Activated T-cell treated with anti-CD3 and anti-CD28 coated beads, Interleukin-2, amount 50 U/mL, for 4 hours (primary cell): Measurements from ENCODE around the gene GLYR1. TPM values are rescaled to one million over a fixed set of nuclear protein-coding genes. Genes with fewer than 3 reads are reported as not detected.

ENCODE experiments used
- ATAC-seq, 2 donors: fragments of 200-7000 bp; cut with Tn5 transposase; one replicate each; pipeline ENCODE4 v1.10.0; 2021
- DNase-seq: peaks from one replicate; pipeline ENCODE4 v3.0.0-alpha.2; 2020
- H3K27me3 Mint-ChIP-seq: one replicate; pipeline ENCODE4 v1.8.0; 2021; ENCODE audit warnings: low read depth, mixed read lengths
- H3K36me3 Mint-ChIP-seq: one replicate; pipeline ENCODE4 v1.8.0; 2022; ENCODE audit warnings: mixed read lengths; ENCODE audit not compliant: insufficient read depth
- H3K4me1 Mint-ChIP-seq: one replicate; pipeline ENCODE4 v1.8.0; 2021; ENCODE audit warnings: low read depth, mixed read lengths
- H3K4me3 Mint-ChIP-seq: one replicate; pipeline ENCODE4 v1.8.0; 2021; ENCODE audit warnings: mild to moderate bottlenecking, moderate library complexity, mixed read lengths
- H3K9me3 Mint-ChIP-seq: one replicate; pipeline ENCODE4 v1.8.0; 2021; ENCODE audit warnings: mixed read lengths
- total RNA-seq, 3 donors: library from RNA; stranded (reverse); gene quantifications; one replicate each; pipeline ENCODE4 v1.2.1, GENCODE V29; 2021

GLYR1 gene
- total RNA-seq, 3 donors from 2014 or later, result 109 to 116 (median 114) TPM

DNA sequence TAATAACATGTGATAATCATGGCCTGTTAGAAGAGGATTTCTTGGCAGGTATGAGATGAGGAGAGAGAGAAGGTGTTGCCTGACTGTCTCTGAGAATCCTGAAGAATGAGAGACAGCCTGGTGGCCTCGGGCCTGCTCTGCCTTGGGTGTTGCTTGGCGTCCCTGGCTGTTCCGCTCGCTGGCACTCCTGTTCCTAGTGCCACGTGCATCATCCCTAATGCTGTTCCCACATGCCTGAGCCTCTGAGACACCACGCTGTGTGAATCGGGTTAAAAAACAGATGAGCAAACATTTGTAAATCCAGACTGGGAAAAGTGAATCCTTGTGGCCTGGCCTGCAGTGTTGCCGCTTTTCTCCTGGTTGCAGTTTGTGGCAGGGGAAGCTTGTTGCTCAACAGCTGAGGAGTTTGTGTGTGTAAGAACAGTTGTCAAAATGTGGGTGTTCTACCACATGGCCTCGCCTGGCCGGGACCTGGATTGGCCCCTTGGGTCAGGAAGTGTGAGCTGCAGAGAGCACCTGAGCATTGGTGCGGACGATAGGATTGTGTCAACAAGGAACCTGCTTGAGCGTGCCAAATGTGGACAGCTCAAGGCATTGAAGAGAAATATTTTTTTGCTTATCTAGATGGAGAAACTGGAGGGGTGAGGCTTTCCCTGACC is 22.2 kb upstream of the GLYR1 start:
- Mint-ChIP-seq H3K4me3 (no peak overlapping the region), H3K4me1 (peaks cover 8% of the 10 kb centered on the region), H3K36me3 (peaks cover 32% of the 10 kb centered on the region), H3K9me3 (no peaks in the 10 kb centered on the region), H3K27me3 (no peaks in the 10 kb centered on the region)
- DNase-seq, result no peak
- no peak for ATAC-seq

DNA sequence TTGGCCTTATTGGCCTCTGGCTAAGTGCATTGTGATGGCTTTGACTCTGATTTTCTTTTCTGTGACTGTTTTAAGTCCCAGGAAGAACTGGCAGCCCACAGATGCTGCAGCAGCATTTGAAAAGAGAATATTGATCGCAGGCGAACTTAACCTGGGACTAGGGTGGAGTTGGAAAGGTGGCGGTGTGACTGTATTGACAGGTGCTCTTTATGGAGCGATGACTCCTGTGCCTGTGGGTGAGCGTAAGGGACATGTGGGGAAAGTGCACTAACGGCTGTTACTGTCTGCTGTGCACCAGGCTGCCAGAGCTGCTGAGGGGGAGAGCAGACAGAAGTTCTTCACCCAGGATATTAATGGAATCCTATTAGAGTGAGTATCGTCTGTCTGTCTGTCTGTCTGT is 21.4 kb upstream of the GLYR1 start:
- DNase-seq (no peak), ATAC-seq (no peak)
- Mint-ChIP-seq H3K36me3 (peaks cover 34% of the 10 kb centered on the region), H3K27me3 (no peaks in the 10 kb centered on the region), H3K9me3 (no peaks in the 10 kb centered on the region), H3K4me3 (no peak overlapping the region), H3K4me1 (peaks cover 11% of the 10 kb centered on the region)

DNA sequence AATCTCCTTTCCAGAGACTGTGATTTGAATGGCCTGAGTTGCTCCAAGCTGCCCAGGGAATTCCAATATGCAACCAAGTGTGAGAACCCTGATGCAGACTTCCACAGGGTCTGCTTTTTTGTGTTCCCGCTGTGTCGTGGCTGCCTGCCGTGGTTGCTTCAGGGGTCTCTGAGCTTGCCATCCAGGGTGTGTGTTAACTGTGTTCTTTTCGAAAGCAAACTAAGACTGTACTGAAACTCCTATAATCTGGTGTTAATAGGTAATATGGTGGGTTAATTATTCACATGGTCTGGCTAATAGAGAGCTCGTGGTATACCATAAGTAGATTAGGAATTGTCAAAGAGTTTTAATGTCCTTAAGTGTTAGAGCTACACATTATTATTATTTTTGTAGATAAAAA is 20.9 kb upstream of the GLYR1 start:
- Mint-ChIP-seq H3K36me3 (peaks cover 30% of the 10 kb centered on the region), H3K9me3 (no peaks in the 10 kb centered on the region), H3K4me3 (no peak overlapping the region), H3K4me1 (peaks cover 12% of the 10 kb centered on the region), H3K27me3 (no peaks in the 10 kb centered on the region)
- DNase-seq, result no peak
- ATAC-seq, result no peak

DNA sequence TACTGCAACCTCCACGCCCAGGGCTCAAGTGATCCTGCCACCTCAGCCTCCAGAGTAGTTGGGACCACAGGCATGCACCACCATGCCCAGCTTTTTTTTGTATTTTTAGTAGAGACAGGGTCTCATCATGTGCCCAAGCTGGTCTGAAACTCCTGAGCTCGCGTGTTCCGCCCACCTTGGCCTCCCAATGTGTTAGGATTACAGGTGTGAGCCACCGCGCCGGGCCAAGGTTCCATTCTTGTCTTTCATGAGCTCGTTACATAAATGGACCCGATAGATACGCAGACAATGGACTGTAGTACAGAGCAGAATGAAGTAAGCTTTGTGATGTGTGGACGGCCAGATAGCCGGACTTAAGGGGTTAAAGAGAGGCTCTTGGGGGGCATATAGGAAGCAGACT is 19.5 kb upstream of the GLYR1 start:
- DNase-seq (no peak), ATAC-seq (no peak)
- H3K4me1 Mint-ChIP-seq, result peaks cover 17% of the 10 kb centered on the region
- H3K36me3 Mint-ChIP-seq, result peaks cover 24% of the 10 kb centered on the region
- no peaks in the 10 kb centered on the region for H3K9me3 Mint-ChIP-seq
- H3K4me3 Mint-ChIP-seq, result no peak overlapping the region
- H3K27me3 Mint-ChIP-seq, result no peaks in the 10 kb centered on the region

DNA sequence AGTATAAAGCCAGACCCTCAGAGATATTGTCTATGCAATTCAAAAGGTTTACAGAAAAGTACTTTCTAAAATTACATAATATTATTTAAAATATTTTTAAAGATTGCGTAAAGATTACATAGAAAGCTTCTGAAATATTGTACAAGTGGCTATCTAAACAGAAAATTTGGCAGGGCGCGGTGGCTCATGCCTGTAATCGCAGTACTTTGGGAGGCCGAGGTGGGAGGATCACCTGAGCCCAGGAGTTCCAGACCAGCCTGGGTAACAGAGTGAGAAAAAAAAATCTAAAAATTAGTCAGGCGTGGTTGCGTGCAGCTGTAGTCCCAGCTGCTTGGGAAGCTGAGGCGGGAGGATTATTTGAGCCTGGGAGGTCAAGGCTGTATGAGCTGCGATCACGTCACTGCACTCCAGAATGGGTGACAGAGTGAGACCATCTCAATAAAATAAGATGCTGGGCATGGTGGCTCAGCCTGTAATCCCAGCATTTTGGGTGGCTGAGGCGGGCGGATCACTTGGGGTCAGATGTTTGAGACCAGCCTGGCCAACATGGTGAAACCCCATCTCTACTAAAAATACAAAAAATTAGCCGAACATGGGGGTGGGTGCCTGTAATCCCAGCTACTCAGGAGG is 18.3 kb upstream of the GLYR1 start:
- DNase-seq (no peak), ATAC-seq (no peak)
- peaks cover 26% of the 10 kb centered on the region for H3K36me3 Mint-ChIP-seq
- peaks cover 19% of the 10 kb centered on the region for H3K4me1 Mint-ChIP-seq
- H3K4me3 Mint-ChIP-seq, result no peak overlapping the region
- no peaks in the 10 kb centered on the region for H3K27me3 Mint-ChIP-seq
- H3K9me3 Mint-ChIP-seq, result no peaks in the 10 kb centered on the region

DNA sequence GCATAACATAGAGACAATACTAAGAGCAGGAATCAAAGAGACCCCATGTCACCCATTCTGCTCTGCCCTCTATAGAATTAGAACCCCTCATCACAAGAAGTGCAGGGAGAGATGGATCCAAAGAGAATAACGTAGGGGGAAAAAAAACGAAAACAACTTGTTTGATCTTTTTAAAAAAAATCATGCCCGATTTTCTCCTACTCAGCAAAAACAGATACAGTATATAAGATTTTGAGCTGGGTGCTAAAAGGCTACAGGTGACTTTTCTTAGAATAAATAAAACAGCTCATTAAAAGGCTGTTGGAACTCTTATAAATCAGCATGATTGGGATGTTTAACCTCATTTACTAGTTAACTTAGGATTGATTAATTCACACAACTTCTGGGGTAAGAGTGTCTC is 17.6 kb upstream of the GLYR1 start:
- Mint-ChIP-seq H3K27me3 (no peaks in the 10 kb centered on the region), H3K4me3 (no peak overlapping the region), H3K36me3 (peaks cover 30% of the 10 kb centered on the region), H3K4me1 (peaks cover 19% of the 10 kb centered on the region), H3K9me3 (no peaks in the 10 kb centered on the region)
- DNase-seq (no peak), ATAC-seq (no peak)

DNA sequence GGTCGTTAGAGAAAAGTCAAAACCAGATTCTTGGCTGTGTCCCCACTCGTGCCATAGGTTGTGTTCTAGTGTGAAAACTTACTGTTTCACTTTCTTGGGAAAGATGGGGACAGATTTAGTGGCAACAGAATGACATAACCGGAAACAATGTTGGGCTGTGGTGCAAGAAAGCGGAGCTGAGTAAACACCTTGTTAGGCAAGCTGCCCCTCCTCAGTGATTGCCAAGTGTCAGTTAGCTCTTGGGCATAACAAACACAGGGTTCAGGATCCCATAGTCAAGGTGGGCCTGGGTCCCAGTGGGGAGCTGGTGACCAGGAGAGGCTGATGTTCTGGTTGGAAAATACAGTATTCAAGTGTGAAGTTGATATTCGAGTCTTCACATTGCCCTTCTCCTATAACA is 15.6 kb upstream of the GLYR1 start:
- DNase-seq (no peak), ATAC-seq (no peak)
- H3K4me3 Mint-ChIP-seq, result no peak overlapping the region
- H3K36me3 Mint-ChIP-seq, result peaks cover 39% of the 10 kb centered on the region
- H3K4me1 Mint-ChIP-seq, result peaks cover 16% of the 10 kb centered on the region
- H3K9me3 Mint-ChIP-seq, result no peaks in the 10 kb centered on the region
- H3K27me3 Mint-ChIP-seq, result no peaks in the 10 kb centered on the region

DNA sequence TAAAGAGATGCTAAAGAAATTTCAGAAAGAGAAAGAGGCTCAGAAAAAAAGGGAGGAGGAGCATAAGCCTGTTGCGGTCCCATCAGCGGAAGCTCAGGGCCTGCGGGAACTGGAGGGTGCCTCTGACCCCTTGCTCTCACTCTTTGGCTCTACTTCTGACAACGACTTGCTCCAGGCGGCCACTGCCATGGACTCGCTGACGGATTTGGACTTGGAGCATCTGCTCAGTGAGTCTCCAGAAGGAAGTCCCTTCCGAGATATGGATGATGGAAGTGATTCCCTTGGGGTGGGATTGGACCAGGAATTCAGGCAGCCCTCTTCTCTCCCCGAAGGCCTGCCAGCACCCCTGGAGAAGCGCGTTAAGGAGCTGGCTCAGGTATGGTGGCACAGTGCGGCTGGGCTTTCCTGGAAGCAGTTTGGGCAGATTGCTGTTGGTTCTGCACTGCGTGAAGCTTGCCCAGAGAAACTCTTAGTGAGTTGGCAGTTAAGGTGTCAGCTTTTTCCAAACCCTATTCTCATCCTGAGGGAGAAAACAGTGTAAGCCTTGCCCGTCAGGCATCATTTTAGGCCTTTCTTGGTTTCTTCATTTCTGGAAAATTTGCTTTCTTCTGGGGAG is 13.7 kb upstream of the GLYR1 start:
- no peak for ATAC-seq
- H3K27me3 Mint-ChIP-seq, result no peaks in the 10 kb centered on the region
- peaks cover 40% of the 10 kb centered on the region for H3K36me3 Mint-ChIP-seq
- peaks cover 13% of the 10 kb centered on the region for H3K4me1 Mint-ChIP-seq
- DNase-seq, result no peak
- H3K4me3 Mint-ChIP-seq, result no peak overlapping the region
- H3K9me3 Mint-ChIP-seq, result no peaks in the 10 kb centered on the region

DNA sequence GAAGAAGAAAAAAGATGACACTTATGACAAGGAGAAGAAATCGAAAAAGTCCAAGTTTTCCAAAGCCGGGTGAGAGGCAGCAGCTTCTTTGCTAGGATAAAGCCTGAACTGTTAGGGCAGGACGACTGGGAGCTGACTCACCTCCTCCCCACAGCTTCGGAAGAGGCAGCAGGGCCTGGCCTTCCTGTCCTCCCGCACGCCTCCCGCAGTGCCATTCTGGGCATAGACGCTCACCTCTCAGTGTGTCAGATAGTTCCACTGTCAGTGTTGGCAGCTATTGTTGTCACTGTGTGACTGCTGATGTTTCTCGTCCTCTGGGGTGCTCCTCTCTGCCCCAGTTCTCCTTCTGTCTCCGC is 12.8 kb upstream of the GLYR1 start:
- DNase-seq (no peak), ATAC-seq (no peak)
- Mint-ChIP-seq H3K27me3 (no peaks in the 10 kb centered on the region), H3K9me3 (no peaks in the 10 kb centered on the region), H3K4me3 (no peak overlapping the region), H3K4me1 (peaks cover 13% of the 10 kb centered on the region), H3K36me3 (peaks cover 44% of the 10 kb centered on the region)

DNA sequence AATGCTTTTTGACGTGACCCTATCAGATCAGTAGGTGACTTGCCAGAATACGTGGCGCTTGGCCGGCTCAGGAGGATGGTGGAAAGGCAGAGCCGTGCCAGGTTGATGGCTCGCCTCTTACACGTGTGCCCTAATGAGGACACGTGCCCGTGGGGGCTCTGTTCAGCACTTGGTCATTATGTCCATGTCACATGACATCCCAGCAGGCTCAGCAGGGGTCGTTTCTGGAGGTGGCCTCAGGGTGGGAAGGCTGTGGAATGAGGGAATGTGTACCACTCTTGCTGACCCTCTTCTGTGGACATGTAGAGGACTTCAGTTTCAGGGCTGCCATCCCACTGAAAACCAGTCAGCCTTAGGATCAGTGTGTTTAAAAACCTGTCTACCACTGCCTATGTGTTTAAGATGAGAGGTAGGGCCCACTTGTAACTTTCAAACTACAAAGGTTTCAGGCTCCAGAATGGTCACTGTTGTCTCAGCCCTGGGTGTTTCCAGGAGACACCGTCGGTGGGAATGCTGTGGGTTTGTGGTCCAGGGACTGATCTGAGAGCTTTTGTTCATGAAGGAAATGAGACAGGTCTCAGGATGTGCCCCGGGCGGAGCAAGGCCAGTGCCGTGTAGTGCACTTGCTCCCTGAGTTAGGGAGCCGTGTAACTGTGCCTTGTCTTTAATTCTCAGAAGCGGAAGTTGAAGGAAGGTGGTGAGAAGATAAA is 12.3 kb upstream of the GLYR1 start:
- Mint-ChIP-seq H3K4me3 (no peak overlapping the region), H3K4me1 (peaks cover 10% of the 10 kb centered on the region), H3K9me3 (no peaks in the 10 kb centered on the region), H3K36me3 (peaks cover 43% of the 10 kb centered on the region), H3K27me3 (no peaks in the 10 kb centered on the region)
- DNase-seq (no peak), ATAC-seq (no peak)

DNA sequence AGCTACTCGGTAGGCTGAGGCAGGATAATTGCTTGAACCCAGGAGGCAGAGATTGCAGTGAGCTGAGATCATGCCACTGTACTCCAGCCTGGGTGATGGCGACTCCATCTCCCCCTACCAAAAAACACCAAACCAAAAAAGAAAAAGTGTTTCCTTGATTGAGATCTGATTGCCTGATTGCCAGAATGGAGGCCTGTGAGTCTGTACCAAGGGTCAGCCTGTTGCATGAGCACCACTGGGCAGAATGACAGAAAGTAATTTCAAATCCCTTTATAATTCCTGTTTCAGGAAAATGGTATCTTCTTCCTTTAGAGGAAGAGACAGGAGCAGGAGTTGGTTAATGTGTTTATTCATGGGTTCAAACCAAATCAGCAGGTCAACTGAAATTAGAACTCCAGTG is 8.7 kb upstream of the GLYR1 start:
- H3K4me3 Mint-ChIP-seq, result no peak overlapping the region
- H3K9me3 Mint-ChIP-seq, result no peaks in the 10 kb centered on the region

DNA sequence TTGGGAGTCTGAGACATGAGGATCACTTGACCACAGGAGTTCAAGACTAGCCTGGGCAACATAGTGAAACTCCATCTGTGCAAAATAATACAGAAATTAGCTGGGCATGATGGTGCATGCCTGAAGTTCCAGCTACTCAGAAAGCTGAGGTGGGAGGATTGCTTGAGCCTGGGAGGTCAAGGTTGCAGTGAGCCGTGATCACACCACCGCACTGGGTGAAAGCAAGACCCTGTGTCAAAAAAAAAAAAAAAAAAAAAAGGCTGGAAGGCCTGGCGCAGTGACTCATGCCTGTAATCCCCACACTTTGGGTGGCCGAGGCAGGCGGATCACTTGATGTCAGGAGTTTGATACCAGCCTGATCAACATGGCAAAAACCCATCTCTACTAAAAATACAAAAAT is 8.3 kb upstream of the GLYR1 start:
- Mint-ChIP-seq H3K9me3 (no peaks in the 10 kb centered on the region), H3K27me3 (no peaks in the 10 kb centered on the region), H3K4me3 (no peak overlapping the region), H3K36me3 (peaks cover 36% of the 10 kb centered on the region), H3K4me1 (peaks cover 18% of the 10 kb centered on the region)
- no peak for ATAC-seq
- no peak for DNase-seq

More for the DNA sequence above, 8.7 kb upstream of the GLYR1 start:
- H3K4me1 Mint-ChIP-seq, result peaks cover 14% of the 10 kb centered on the region
- peaks cover 39% of the 10 kb centered on the region for H3K36me3 Mint-ChIP-seq
- no peaks in the 10 kb centered on the region for H3K27me3 Mint-ChIP-seq
- DNase-seq (no peak), ATAC-seq (no peak)

DNA sequence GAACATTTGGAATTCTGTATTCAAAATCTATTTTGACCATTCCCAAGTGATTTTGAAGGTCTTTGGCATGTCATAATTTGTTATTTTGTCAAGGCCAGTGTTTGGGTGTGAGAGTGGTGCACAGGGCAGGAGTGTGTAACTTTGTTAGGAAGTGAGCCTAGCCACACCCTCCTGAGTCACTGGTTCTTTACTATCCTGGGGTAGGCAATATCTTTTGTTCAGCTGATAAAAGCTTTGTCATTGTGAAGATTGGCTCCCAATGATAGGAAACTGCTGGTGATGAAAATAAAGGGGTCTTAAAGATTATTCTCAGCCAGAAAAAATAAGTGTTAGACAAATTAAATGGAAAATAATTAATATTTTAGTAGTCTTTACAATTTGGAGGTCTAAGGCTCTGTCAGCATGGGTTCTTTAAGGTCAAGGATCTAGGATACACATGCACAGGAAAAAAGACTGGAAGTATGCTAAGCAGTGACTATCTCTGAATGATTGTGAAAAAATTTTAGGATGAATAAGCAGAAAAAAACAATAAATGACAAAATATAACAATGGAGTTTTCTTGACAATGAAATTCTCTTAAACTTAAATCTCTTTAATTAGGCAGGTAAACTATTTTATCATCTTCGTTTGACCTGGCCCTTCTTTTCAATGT is 5.3 kb upstream of the GLYR1 start:
- H3K36me3 Mint-ChIP-seq, result peaks cover 12% of the 10 kb centered on the region
- no peaks in the 10 kb centered on the region for H3K27me3 Mint-ChIP-seq
- no peak for DNase-seq
- peaks cover 39% of the 10 kb centered on the region for H3K4me1 Mint-ChIP-seq
- H3K4me3 Mint-ChIP-seq, result no peak overlapping the region
- no peak for ATAC-seq
- H3K9me3 Mint-ChIP-seq, result no peaks in the 10 kb centered on the region

DNA sequence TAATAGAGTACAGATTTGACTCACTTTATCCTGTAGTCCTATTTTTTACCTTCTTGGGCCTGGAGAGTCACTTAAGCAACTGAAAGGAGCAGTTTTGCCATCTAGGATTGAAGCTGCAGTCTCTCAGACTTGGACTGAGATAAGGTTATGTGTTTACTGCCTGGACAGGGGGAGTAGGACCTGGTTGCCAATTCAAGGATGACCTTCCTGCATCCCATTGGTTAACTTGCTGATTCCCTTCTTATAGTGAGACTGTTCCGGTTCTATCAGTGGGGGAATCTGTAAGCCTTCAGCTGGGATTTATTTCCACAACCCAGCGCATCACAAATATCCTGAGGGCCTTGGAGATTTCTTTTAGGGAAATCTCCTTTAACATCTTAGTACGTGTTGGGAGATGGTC is 3.1 kb upstream of the GLYR1 start:
- ATAC-seq, result no peak

More for the DNA sequence above, 3.1 kb upstream of the GLYR1 start:
- Mint-ChIP-seq H3K9me3 (no peaks in the 10 kb centered on the region), H3K27me3 (no peaks in the 10 kb centered on the region), H3K4me3 (peak overlapping the region; percentile 19), H3K4me1 (peaks cover 50% of the 10 kb centered on the region), H3K36me3 (peaks cover 14% of the 10 kb centered on the region)
- DNase-seq, result no peak
